GM18511 (cell line): ENCODE results near the gene EP300.
"Not testable (repeated sequence)": the region's sequence is repeated elsewhere in the genome, so short reads cannot be mapped to it uniquely, and the experiment has no call there.

Experiments used
- ATAC-seq: cut with Tn5 transposase; IDR thresholded peaks from one replicate; pipeline ENCODE4 v1.9.1; 2021; ENCODE audit warnings: mild to moderate bottlenecking, moderate library complexity; ENCODE audit not compliant: unreplicated experiment

The EP300 gene

DNA sequence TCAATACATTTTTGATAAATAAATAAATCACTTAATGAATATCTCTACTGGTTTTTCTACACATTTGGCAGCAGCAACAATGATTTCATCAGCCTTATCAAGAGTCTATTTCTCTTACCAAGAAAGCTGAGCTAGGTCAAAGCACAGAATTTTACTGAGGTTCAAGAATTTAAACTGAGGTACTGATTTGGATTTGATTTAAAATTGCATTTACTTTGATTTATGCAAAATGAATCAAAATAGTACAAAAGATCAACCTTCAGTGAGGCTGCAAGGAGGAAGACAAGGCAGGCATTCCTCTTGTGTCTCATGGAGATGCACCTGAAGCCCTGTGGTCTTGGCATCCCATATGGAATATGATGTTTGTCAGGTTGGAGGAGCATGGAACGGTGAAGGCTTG lies 15.5 kb upstream of the EP300 start:
- ATAC-seq: no peak

DNA sequence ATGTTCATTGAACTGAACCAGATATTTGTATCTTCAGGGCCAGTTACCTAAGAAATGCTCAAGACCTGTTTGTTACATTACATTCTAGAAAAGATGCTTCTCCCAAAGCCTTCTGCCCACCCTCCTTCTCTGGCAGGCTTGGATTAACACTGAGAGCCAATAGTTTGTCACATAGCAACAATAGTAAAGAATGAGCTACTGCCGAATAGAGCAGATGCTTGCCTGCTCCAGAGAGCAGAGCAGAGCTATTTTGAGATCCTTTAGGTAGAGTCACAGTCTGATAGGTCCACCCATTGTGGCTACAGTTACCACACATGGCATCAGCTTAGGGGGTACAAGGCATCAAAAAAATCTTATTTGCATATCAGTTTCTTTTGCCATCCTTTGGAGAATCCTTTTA lies 13.5 kb upstream of the EP300 start:
- ATAC-seq: no peak

DNA sequence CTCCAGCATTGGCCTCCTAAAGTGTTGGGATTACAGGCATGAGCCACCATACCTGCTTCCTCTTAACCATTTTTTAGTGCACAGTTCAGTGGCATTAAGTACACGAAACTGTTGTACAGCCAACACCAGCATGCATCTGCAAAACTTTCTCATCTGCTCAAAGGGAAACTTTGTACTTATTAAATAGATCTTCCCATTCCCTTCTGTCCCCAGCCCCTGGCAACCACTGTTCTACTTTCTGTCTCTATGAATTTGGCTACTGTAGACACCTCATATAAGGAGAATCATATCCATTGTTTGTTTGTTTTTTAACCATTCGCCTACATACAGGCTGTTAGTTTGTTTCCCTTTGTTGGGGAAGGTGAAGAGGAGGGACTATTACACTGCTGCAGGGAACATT lies 6.5 kb upstream of the EP300 start:
- no peak for ATAC-seq

DNA sequence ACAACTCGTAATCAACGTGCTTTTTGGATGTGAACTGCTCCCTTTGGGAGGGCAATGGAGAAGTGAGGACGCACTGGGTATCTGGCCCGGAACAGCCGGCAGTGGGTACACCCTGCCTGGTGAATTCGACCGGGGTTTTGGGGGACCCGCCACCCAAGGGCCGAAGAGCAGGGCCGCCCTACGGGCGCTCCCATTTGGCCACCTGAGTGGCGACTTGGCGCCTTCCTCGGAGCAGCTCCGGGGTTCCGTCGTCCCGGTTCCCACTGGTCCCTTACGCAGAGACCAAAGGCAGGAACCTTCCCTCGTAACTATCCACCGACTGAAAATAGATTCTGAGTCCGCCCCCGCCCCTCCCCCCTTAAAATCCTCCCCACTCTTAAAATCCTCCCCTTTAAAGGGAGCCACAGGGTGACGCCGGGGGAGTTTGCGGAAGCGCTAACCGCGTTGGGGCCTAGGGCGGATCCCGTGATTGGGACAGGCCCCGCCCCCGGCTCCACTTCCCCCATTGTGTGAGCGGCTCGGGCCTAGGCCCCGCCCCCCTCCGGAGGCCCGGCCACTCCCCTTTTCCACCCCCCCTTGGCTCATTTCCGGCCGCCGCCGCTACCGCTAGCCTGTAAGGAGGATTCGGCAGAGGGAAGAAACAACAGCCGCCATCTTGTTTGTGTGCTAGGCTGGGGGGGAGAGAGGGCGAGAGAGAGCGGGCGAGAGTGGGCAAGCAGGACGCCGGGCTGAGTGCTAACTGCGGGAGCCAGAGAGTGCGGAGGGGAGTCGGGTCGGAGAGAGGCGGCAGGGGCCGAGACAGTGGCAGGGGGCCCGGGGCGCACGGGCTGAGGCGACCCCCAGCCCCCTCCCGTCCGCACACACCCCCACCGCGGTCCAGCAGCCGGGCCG lies 1.0 kb upstream of the EP300 start:
- ATAC-seq: peak; percentile 75

DNA sequence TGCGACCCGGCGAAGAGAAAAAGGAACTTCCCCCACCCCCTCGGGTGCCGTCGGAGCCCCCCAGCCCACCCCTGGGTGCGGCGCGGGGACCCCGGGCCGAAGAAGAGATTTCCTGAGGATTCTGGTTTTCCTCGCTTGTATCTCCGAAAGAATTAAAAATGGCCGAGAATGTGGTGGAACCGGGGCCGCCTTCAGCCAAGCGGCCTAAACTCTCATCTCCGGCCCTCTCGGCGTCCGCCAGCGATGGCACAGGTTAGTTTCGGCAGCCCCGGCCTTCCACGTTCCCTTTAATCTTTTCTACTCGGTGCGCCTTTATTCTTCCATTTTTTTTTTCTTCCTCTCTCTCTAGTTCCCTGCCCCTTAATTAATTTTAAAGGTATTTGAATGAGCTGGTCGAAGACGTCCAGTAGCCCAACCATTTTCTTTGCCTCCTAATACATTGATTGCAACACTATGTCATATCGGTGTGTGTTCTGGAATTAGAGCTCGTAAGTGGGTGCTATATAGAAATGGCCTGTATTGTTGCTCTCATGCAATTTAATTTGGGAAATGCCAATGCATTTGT lies 537 bp downstream of the EP300 start:
- no peak for ATAC-seq

DNA sequence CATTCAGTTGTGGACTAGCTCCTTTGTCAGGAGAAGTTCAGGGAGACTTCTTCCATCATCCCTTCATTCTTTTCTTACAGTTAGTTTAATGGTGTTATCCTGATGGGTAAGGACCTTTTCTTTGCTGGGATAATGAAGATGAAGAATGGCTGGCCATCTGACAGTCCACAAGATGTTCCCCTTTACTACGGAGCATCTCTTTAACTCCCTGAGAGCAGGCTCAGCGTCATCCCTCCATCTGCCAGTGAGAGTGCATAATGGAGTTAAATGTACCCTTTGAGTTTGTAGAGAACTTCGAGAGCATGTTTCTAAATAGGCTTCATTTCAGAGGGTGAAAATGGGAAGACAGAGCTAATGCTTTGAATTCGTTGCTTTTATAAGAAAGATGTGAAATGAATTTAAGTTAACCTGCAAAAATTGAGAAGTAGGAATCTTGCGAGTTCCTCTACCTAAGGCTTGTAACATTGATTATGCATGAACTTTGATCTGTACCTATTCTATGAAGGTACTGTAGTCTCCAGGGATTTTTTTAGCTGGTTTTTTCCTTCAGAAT lies 1.7 kb downstream of the EP300 start:
- ATAC-seq: no peak

DNA sequence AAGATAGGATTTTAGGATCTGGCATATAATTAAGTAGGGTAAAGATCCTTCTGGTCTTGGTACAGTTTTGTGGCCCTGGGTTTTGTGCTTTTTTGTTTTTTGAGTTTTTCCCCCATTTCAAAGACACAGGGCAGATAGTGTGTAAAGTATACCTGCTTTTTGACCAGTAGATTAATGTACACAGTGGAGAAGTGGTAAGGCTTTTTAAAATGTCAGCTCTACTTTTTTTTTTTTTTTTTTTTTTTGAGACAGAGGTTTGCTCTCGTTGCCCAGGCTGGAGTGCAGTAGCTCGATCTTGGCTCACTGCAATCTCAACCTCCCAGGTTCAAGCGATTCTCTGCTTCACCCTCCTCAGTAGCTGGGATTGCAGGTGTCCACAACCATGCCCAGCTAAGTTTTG lies 4.0 kb downstream of the EP300 start:
- ATAC-seq: no peak

DNA sequence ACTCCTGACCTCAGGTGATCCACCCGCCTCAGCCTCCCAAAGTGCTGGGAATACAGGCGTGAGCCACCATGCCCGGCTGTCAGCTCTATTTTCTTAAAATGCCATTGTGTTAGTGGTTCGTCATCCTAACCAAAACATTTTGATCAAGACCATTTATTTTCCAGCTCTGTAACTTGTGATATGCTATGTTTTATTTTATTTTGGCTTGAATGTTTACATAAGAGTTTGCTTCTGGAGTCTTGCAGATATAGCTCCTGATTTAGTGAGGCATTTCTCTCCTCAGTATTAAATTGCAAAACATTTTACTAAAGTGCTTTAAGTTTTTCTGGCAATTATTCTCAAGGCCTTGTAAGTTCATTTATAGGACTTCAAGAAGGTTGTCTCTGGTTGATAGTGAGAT lies 4.4 kb downstream of the EP300 start:
- ATAC-seq: no peak

DNA sequence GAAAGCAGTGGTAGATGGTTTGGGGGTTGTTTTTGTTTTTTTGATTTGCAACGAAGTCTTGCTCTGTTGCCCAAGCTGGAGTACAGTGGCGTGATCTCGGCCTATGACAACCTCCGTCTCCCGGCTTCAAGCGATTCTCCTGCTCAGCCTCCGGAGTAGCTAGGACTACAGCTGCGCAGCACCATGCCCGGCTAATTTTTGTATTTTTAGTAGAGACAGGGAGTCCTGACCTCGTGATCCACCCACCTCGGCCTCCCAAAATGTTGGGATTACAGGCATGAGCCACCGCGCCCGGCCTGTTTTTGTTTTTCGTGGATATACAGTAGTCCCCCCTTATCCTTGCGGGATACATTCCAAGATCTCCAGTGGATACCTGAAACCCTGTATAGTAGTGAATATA lies 6.6 kb downstream of the EP300 start:
- no peak for ATAC-seq

DNA sequence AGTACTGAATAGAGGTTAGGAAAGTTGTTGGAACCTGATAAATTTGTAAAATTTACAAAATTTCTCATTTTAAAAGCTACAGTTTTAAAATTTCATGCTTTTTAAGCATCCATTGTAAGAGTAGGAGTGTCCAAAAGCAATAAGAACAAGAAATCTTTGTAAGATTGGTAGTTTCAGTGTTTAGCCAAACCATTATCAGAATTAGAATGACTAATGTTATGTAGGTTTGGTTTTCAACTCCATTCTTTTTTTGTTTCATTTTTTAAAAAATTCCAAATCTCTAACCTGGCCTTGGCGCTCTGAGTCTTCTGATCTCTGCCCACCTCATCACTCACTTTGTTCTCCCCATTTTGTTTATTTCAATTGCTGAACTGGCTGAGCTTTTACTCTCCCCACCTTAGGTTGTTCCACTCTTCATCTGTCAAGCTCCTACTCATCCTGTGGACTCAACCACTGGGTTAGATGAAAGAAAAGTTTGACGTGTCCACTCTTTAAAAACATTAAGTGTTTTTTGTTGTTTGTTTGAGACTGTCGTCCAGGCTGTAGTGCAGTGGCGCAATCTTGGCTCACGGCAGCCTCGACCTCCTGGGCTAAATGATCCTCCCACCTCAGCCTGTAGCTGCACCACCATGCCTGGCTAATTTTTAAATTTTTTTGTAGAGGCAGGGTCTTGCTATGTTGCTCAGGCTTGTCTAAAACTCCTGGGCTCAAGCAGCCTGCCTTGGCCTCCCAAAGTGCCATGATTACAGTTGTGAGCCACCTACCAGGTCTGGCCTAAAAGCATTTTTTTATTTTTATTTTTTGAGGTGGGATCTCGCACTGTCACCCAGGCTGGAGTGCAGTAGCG lies 14.0 kb downstream of the EP300 start:
- ATAC-seq: no peak

DNA sequence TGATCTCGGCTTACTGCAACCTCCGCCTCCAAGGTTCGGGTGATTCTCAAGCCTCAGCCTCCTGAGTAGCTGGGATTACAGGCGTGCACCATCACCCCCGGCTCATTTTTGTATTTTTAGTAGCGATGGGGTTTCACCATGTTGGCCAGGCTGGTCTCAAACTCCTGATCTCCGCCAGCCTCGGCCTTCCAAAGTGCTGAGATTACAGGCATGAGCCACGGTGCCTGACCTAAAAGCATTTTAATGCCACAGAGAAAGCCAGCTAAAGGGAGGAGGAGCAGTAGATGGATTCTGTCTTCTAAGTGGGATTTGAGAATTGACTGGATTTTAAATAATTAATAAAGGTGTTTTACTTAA lies 14.6 kb downstream of the EP300 start:
- ATAC-seq: not testable (repeated sequence)

DNA sequence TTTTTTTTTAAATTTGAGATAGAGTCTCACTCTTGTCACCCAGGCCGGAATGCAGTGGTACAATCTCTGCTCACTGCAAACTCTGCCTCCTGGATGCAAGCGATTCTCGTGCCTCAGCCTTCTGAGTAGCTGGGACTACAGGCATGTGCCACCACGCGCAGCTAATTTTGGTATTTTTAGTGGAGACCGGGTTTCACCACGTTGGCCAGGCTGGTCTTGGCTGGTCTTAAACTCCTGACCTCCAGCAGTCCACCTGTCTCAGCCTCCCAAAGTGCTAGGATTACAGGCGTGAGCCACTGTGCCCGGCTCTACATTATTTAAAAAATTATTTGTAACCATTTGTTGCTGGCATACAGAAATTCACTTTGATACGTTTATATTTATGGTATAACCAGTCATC lies 18.6 kb downstream of the EP300 start:
- no peak for ATAC-seq

DNA sequence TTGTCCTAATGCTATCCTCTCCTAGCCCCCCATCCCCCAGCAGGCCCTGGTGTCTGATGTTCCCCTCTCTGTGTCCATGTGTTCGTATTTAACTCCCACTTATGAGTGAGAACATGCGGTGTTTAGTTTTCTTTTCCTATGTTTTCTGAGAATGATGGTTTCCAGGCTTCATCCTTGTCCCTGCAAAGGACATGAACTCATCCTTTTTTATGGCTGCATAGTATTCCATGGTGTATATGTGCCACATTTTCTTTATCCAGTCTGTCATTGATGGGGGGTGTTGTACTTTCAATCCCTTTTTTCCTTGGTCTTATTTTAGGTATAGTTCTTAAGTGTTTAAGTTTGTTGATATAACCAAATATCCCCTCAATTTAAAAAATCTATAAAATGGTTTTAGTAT lies 23.9 kb downstream of the EP300 start:
- ATAC-seq: no peak

DNA sequence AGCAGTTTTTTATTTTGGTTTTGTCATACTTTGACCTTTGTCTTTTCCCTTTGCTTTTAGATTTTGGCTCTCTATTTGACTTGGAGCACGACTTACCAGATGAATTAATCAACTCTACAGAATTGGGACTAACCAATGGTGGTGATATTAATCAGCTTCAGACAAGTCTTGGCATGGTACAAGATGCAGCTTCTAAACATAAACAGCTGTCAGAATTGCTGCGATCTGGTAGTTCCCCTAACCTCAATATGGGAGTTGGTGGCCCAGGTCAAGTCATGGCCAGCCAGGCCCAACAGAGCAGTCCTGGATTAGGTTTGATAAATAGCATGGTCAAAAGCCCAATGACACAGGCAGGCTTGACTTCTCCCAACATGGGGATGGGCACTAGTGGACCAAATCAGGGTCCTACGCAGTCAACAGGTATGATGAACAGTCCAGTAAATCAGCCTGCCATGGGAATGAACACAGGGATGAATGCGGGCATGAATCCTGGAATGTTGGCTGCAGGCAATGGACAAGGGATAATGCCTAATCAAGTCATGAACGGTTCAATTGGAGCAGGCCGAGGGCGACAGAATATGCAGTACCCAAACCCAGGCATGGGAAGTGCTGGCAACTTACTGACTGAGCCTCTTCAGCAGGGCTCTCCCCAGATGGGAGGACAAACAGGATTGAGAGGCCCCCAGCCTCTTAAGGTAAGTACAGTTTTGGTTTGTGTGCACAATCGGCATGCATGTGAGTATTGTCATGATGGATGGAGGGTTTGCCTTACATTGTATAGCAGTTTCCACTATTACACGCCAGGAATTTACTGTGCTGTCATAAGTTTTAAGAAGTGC lies 25.0 kb downstream of the EP300 start:
- ATAC-seq: no peak

DNA sequence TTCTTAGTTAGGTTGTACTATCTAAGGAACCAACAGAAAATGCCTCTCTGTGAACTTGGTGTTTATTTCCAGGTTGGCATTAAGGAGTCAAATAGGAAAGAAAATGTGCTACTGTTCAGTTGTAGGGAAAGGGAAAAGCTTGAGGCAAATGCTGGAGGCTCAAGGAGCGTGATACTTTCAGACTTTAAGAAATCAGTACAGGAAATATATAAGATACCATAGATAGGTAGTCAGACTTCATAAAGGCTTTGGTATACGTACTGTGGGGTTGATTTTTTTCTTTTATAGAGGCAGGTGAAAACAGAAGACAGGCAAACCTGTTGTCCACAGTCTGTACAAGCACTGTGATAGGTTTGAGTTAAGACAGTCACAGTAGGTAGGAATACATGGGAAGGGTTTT lies 30.8 kb downstream of the EP300 start:
- no peak for ATAC-seq

DNA sequence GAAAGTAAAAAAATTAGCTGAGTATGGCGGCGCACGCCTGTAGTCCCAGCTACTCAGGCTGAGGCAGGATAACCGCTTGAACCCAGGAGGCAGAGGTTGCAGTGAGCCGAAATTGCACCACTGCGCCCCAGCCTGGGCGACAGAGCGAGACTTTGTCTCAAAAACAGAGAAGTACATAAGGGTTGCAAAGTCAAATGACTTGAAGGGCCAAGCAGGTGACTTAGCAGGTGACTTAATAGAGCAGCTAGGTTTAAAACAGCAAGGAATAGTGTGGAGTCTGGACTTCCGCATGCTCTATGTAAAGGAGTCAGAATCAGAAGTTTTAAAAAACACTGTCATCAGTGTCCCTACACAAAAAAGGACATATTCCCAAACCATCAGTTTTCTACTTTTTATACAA lies 31.7 kb downstream of the EP300 start:
- ATAC-seq: no peak

DNA sequence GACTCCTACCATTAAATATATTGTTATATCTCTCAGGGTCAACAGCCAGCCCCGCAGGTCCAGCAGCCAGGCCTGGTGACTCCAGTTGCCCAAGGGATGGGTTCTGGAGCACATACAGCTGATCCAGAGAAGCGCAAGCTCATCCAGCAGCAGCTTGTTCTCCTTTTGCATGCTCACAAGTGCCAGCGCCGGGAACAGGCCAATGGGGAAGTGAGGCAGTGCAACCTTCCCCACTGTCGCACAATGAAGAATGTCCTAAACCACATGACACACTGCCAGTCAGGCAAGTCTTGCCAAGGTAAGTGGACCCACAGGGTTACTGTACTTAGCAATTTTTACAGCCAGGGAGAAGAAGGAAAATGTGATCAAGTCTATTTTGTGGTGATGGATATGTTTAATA lies 35.1 kb downstream of the EP300 start:
- no peak for ATAC-seq

DNA sequence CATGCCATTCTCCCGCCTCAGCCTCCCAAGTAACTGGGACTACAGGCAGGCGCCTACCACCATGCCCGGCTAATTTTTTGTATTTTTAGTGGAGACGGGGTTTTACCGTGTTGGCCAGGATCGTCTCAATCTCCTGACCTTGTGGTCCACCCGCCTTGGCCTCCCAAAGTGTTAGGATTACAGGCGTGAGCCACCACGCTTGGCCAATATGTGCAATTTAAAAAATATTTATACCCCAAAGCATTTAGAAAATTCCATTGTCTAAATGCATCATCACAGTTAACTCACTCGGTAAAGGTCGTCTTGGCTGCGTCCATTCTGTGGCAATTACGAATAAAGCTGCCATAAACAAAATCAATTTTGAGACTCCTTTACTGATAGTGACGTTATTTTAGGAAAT lies 36.2 kb downstream of the EP300 start:
- ATAC-seq: no peak

DNA sequence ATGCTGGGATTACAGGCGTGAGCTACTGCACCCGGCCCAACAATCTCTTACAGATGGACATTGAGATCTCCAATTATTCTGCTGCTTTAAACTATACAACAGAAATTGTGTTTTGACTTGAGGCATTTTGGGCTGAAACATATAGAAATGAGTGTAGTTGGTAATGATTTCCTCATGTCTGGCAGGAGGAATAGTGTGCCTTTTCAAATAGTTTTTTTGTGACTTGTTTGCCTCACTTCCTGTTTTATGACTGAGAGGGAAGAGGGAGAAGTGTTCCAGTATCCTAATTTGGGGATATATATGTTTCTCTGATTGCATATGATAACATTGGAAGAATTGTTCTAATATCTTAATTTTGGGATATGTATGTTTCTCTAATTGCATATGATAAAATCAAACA lies 40.2 kb downstream of the EP300 start:
- no peak for ATAC-seq

DNA sequence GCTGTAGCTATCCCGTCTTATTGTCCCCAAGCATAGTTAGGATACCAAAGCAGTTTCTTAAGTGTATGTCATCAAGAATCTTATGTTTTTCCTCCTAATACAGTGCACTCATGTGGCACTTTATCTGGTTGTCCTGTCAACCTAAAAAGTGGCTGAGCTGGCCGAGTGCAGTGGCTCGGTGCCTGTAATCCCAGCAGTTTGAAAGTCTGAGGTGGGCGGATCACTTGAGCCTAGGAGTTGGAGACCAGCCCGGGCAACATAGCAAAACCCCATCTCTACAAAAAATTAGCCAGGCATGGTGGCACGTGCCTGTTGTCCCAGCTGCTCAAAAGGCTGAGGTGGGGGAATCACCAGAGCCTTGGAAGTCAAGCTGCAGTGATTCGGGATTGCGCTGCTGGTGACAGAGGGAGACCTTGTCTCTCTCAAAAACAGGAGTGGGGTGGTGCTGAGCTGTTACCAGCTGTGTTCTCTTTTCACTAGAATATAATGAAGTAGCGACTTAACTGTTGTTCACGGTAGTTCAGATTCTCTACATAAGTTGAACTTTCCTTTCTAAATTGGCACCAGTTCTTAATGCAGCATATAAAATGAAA lies 48.1 kb downstream of the EP300 start:
- no peak for ATAC-seq
